Measurements from ENCODE around the gene EHD4.

EHD4 gene

DNA sequence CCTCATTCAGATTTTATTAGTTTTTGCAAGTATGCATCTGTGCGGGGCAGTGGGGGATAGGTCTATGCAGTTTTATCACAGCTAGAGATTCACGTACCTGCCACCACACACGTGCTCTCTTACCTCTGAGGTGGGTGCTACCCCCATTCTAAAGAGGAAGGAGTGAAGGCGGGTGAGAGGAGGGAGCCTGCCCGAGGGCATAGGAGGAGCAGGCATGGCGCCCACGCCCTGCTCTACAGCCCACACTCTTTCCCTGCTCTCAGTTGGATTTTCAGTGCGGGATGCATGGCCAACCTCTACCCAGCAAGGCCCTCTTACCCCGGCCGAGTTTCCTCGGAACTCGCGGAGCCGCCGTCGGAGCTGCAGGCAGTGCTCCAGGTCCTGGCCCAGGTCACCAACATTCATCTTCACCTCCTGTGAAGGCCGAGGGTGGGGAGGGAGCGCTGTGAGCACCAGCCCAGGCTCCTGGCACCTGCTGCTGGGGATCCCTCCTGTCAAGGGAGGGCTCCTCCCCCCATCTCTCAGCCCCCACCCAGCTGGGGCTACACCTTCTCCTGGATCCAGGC lies 106.8 kb downstream of the EHD4 start:
- H3K9me3 ChIP-seq (ENCODE audit: low read length), result no peaks in the 10 kb centered on the region
- no peaks in the 10 kb centered on the region for H3K4me1 ChIP-seq (ENCODE audit: insufficient read depth, low read length)
- no peak overlapping the region for H3K27ac ChIP-seq (ENCODE audit: low read depth, low read length)
- no peaks in the 10 kb centered on the region for H3K36me3 ChIP-seq (ENCODE audit: insufficient read depth, low read length)
- H3K4me3 ChIP-seq (ENCODE audit: low read depth in 1 of 2, low read length in 2 of 2), result no peak overlapping the region
- H3K27me3 ChIP-seq (ENCODE audit: control insufficient read depth in 1 of 2, insufficient read depth in 2 of 2, low read length in 2 of 2), result no peaks in the 10 kb centered on the region
- no peak overlapping the region for H3K9ac ChIP-seq (ENCODE audit: low read length)

DNA sequence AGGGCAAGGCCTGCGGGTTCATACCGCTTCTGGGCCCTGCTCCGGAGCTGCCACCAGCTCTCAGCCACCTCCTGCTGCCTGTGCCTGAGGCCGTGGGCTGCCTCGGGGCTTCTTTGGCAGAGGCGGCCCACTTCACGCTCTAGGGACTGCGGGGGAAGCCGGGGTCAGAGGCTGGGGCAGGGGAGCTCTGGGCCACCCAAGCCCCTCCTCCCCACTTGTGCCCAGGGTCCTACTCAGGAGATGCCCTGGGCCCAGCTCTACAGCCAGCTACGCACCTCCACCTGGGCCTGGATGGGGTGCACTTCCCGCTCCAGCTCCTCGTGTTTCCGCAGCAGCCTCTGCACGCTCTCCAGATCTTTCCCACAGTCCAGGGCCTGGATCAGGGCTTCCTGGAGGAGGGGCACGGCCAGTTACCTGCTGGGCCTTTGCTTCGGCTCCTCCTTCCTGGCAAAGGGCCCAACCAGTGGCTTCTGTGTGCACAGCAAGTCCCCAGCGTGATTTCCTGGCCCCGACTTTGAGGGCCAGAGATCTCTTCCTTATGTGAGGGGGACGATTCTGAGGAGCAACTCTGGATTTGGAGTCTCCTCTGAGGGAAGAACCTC lies 109.7 kb downstream of the EHD4 start:
- H3K36me3 ChIP-seq (ENCODE audit: insufficient read depth, low read length), result no peaks in the 10 kb centered on the region
- H3K9ac ChIP-seq (ENCODE audit: low read length), result no peak overlapping the region
- H3K27ac ChIP-seq (ENCODE audit: low read depth, low read length), result no peak overlapping the region
- H3K4me1 ChIP-seq (ENCODE audit: insufficient read depth, low read length), result no peaks in the 10 kb centered on the region
- no peak overlapping the region for H3K4me3 ChIP-seq (ENCODE audit: low read depth in 1 of 2, low read length in 2 of 2)
- H3K9me3 ChIP-seq (ENCODE audit: low read length), result no peaks in the 10 kb centered on the region
- H3K27me3 ChIP-seq (ENCODE audit: control insufficient read depth in 1 of 2, insufficient read depth in 2 of 2, low read length in 2 of 2), result no peaks in the 10 kb centered on the region

GRCh38 chr15:41861736-41862356 lies 110.5 kb downstream of the EHD4 start:
- H3K9me3 ChIP-seq (ENCODE audit: low read length), result no peaks in the 10 kb centered on the region
- H3K4me1 ChIP-seq (ENCODE audit: insufficient read depth, low read length), result no peaks in the 10 kb centered on the region
- H3K4me3 ChIP-seq (ENCODE audit: low read depth in 1 of 2, low read length in 2 of 2), result no peak overlapping the region
- no peak overlapping the region for H3K27ac ChIP-seq (ENCODE audit: low read depth, low read length)
- H3K27me3 ChIP-seq (ENCODE audit: control insufficient read depth in 1 of 2, insufficient read depth in 2 of 2, low read length in 2 of 2), result no peaks in the 10 kb centered on the region
- no peak overlapping the region for H3K9ac ChIP-seq (ENCODE audit: low read length)
- H3K36me3 ChIP-seq (ENCODE audit: insufficient read depth, low read length), result no peaks in the 10 kb centered on the region

DNA sequence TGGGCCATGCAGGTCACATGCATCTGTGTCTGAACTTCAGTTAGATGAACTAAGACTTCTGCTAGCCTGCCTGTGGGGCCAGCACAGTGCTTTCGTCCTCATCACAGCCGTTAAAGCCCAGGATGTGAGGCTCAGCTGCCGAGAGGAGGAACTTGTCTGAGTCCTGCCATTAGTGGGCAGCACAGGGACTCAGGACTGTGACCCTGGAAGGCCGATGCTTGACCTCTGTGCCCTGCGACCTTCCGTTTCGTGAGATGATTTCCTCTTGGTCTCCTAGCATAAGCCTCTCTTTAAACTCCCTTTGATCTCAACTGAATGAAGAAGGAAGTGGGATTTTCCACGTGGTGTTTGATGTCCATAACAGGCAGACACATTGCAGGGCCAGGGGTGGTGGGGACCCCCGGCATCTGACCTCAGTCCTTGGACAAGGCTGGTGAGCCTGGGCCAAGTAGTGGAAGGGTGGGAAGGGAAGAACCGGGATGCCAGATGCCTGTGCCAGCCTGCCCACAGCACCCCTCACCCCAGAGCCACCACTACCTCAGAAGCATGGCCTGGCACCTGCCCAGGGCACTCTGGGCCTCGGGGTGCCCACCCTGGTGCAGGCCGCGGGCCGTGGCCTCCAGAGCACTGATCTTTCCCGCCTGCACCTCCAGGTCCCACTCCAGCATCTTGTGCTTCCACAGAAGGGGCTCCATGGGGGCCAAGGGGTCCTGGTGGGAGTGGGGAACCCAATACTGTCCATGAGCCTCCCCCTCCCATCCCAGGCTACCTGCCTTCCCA lies 112.1 kb downstream of the EHD4 start:
- Histone ChIP-seq H3K4me1 (ENCODE audit: insufficient read depth, low read length) (no peaks in the 10 kb centered on the region), H3K9ac (ENCODE audit: low read length) (no peak overlapping the region)

DNA sequence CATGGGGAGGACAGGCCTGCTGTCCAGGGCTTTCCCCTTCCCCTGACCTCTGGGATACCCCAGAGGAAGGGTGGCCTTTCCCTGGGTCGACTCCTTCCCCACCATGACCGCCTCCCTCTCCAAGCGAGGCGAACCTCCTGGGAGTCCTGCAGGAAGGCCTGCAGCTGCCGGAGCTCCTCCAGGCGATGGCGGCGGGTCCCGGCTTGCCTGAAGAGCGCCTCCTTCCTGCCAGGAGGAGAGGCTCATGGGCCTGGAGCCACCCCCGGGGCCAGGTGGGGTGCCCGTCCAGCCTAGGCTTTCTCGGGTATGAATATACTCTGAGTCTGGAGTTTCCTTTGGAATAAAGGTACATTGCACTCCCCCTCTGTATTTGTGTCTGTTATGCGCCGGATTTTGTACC lies 113.6 kb downstream of the EHD4 start:
- Histone ChIP-seq H3K4me3 (ENCODE audit: low read depth in 1 of 2, low read length in 2 of 2) (no peak overlapping the region), H3K9me3 (ENCODE audit: low read length) (no peaks in the 10 kb centered on the region), H3K27ac (ENCODE audit: low read depth, low read length) (no peak overlapping the region), H3K36me3 (ENCODE audit: insufficient read depth, low read length) (no peaks in the 10 kb centered on the region), H3K27me3 (ENCODE audit: control insufficient read depth in 1 of 2, insufficient read depth in 2 of 2, low read length in 2 of 2) (peaks cover 0 to 18% of the 10 kb centered on the region in 2 donors), H3K4me1 (ENCODE audit: insufficient read depth, low read length) (no peaks in the 10 kb centered on the region), H3K9ac (ENCODE audit: low read length) (no peak overlapping the region)

More for the DNA sequence above, 112.1 kb downstream of the EHD4 start:
- H3K36me3 ChIP-seq (ENCODE audit: insufficient read depth, low read length), result no peaks in the 10 kb centered on the region
- no peaks in the 10 kb centered on the region for H3K9me3 ChIP-seq (ENCODE audit: low read length)
- H3K27me3 ChIP-seq (ENCODE audit: control insufficient read depth in 1 of 2, insufficient read depth in 2 of 2, low read length in 2 of 2), result peaks cover 0 to 4% of the 10 kb centered on the region in 2 donors
- H3K27ac ChIP-seq (ENCODE audit: low read depth, low read length), result no peak overlapping the region
- no peak overlapping the region for H3K4me3 ChIP-seq (ENCODE audit: low read depth in 1 of 2, low read length in 2 of 2)

DNA sequence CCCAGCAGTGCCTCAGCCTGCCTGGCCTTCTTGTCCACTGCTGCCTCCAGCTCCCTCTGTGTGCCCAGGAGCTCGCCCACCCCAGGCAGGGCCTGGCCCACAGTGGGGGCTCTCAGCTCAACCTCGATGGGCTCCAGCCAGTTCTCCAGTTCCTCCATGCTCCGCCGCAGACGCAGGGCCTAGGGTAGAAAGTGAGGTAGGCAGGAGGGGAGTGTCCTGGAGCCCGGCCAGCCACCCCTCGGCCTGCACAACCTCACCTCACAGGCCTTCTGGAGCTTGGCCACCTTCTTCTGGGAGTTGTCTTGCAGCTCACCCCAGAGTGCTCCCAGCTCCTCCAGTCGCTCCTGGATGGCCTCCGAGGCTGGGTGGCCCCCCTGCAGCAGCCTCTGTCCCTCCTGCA lies 115.0 kb downstream of the EHD4 start:
- Histone ChIP-seq H3K27ac (ENCODE audit: low read depth, low read length) (no peak overlapping the region), H3K27me3 (ENCODE audit: control insufficient read depth in 1 of 2, insufficient read depth in 2 of 2, low read length in 2 of 2) (peaks cover 0 to 32% of the 10 kb centered on the region in 2 donors), H3K4me1 (ENCODE audit: insufficient read depth, low read length) (no peaks in the 10 kb centered on the region), H3K36me3 (ENCODE audit: insufficient read depth, low read length) (no peaks in the 10 kb centered on the region), H3K9ac (ENCODE audit: low read length) (no peak overlapping the region), H3K9me3 (ENCODE audit: low read length) (no peaks in the 10 kb centered on the region), H3K4me3 (ENCODE audit: low read depth in 1 of 2, low read length in 2 of 2) (no peak overlapping the region)

- H3K27me3 ChIP-seq (ENCODE audit: control insufficient read depth in 1 of 2, insufficient read depth in 2 of 2, low read length in 2 of 2), result peaks cover 0 to 38% of the 10 kb centered on the region in 2 donors
- H3K9ac ChIP-seq (ENCODE audit: low read length), result no peak overlapping the region
- H3K4me1 ChIP-seq (ENCODE audit: insufficient read depth, low read length), result no peaks in the 10 kb centered on the region
These were observed 115.6 kb downstream of the EHD4 start for GRCh38 chr15:41856716-41857115.

GRCh38 chr15:41856262-41856661 lies 116.1 kb downstream of the EHD4 start:
- no peak overlapping the region for H3K9ac ChIP-seq (ENCODE audit: low read length)
- H3K4me3 ChIP-seq (ENCODE audit: low read depth in 1 of 2, low read length in 2 of 2), result no peak overlapping the region
- no peak overlapping the region for H3K27ac ChIP-seq (ENCODE audit: low read depth, low read length)
- H3K9me3 ChIP-seq (ENCODE audit: low read length), result no peaks in the 10 kb centered on the region
- no peaks in the 10 kb centered on the region for H3K36me3 ChIP-seq (ENCODE audit: insufficient read depth, low read length)
- peaks cover 0 to 41% of the 10 kb centered on the region in 2 donors for H3K27me3 ChIP-seq (ENCODE audit: control insufficient read depth in 1 of 2, insufficient read depth in 2 of 2, low read length in 2 of 2)
- H3K4me1 ChIP-seq (ENCODE audit: insufficient read depth, low read length), result no peaks in the 10 kb centered on the region

More at GRCh38 chr15:41856716-41857115, 115.6 kb downstream of the EHD4 start:
- H3K27ac ChIP-seq (ENCODE audit: low read depth, low read length), result no peak overlapping the region
- no peaks in the 10 kb centered on the region for H3K36me3 ChIP-seq (ENCODE audit: insufficient read depth, low read length)
- H3K9me3 ChIP-seq (ENCODE audit: low read length), result no peaks in the 10 kb centered on the region
- H3K4me3 ChIP-seq (ENCODE audit: low read depth in 1 of 2, low read length in 2 of 2), result no peak overlapping the region

DNA sequence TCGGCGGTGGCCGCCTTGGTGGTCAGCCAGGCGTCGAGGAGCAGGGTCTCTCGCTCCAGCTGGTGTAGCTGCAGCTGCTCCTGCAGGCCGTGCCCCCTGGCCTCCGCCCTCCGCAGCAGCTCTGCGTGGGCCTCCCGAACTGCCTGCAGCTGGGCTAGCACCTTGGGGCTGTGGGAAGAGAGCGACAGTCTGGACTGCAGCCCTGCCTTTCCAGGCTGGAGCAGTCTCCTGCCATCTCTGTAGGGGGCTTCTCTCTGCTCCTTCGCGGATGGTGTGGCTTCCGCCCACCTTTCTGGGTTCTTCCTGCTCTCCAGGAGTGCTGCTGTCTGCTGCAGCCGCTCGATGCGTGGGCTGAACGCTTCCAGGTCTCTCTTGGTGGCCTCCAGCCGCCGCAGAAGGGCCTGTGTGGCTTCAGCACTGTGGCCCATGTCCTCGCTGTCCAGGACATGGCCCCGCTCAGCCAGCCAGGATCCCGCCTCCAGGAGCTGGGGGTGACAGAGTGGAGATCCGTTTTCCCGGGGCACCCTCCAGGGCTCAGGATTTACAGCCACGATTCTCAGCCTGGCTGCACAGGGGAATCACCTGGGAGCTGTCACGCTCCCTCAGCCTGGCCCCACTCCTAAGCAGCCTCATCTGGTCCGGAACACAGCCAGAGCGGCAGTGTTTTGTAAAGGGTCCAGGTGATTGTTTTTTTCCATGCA lies 116.9 kb downstream of the EHD4 start:
- H3K36me3 ChIP-seq (ENCODE audit: insufficient read depth, low read length), result no peaks in the 10 kb centered on the region
- H3K27me3 ChIP-seq (ENCODE audit: control insufficient read depth in 1 of 2, insufficient read depth in 2 of 2, low read length in 2 of 2), result peaks cover 0 to 41% of the 10 kb centered on the region in 2 donors
- no peak overlapping the region for H3K27ac ChIP-seq (ENCODE audit: low read depth, low read length)
- no peak overlapping the region for H3K9ac ChIP-seq (ENCODE audit: low read length)
- no peaks in the 10 kb centered on the region for H3K4me1 ChIP-seq (ENCODE audit: insufficient read depth, low read length)
- H3K4me3 ChIP-seq (ENCODE audit: low read depth in 1 of 2, low read length in 2 of 2), result no peak overlapping the region
- no peaks in the 10 kb centered on the region for H3K9me3 ChIP-seq (ENCODE audit: low read length)

GRCh38 chr15:41854443-41854842 lies 117.9 kb downstream of the EHD4 start:
- H3K27me3 ChIP-seq (ENCODE audit: control insufficient read depth in 1 of 2, insufficient read depth in 2 of 2, low read length in 2 of 2), result peaks cover 0 to 41% of the 10 kb centered on the region in 2 donors

DNA sequence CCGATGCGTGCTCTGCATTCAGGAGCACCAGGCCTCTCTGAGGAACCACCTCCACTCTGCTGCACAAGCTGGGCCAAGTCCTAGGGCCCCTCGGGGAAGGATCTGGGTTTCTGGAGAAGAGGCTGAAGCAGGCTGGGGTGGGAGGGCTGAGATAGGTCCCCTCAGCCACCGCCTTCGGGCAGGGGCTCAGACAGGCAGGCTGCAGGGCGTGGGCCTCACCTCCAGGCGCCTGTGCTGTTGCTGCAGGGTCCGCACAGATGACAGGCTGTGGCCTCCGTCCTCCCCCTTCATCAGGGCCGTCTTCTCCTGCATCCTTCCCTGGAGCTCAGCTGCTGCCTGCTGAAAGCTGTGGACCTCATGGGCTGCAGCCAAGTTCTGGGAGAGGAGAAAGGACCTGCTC lies 118.5 kb downstream of the EHD4 start:
- no peak overlapping the region for H3K9ac ChIP-seq (ENCODE audit: low read length)
- no peak overlapping the region for H3K4me3 ChIP-seq (ENCODE audit: low read depth in 1 of 2, low read length in 2 of 2)
- peaks cover 0 to 41% of the 10 kb centered on the region in 2 donors for H3K27me3 ChIP-seq (ENCODE audit: control insufficient read depth in 1 of 2, insufficient read depth in 2 of 2, low read length in 2 of 2)
- H3K4me1 ChIP-seq (ENCODE audit: insufficient read depth, low read length), result no peaks in the 10 kb centered on the region
- no peak overlapping the region for H3K27ac ChIP-seq (ENCODE audit: low read depth, low read length)
- no peaks in the 10 kb centered on the region for H3K36me3 ChIP-seq (ENCODE audit: insufficient read depth, low read length)
- H3K9me3 ChIP-seq (ENCODE audit: low read length), result no peaks in the 10 kb centered on the region

More at GRCh38 chr15:41854443-41854842, 117.9 kb downstream of the EHD4 start:
- H3K4me3 ChIP-seq (ENCODE audit: low read depth in 1 of 2, low read length in 2 of 2), result no peak overlapping the region
- H3K4me1 ChIP-seq (ENCODE audit: insufficient read depth, low read length), result no peaks in the 10 kb centered on the region
- no peaks in the 10 kb centered on the region for H3K9me3 ChIP-seq (ENCODE audit: low read length)
- H3K36me3 ChIP-seq (ENCODE audit: insufficient read depth, low read length), result no peaks in the 10 kb centered on the region
- no peak overlapping the region for H3K27ac ChIP-seq (ENCODE audit: low read depth, low read length)
- no peak overlapping the region for H3K9ac ChIP-seq (ENCODE audit: low read length)
